SH-SY5Y (cell line): ENCODE results near the gene CNN3.

Experiments used
- GATA2 ChIP-seq: IDR thresholded peaks from 2 replicates; pipeline ENCODE4 v1.6.1; 2011; ENCODE audit warnings: mild to moderate bottlenecking, low read depth, low read length
- GATA3 ChIP-seq: IDR thresholded peaks from 2 replicates; pipeline ENCODE4 v1.6.1; 2011; ENCODE audit warnings: low read depth, mild to moderate bottlenecking, low read length, moderate library complexity

CNN3 gene

GRCh38 chr1:94926915-94927404, at the start of gene CNN3:
Gene CNN3 (minus strand): TSS chr1:94927110. CDS start chr1:94926894, 216 bp downstream.
- TF ChIP-seq GATA3 (no peak), GATA2 (no peak)

GRCh38 chr1:94974824-94975223, 47.9 kb upstream of the CNN3 start:
- TF ChIP-seq GATA2 (no peak), GATA3 (no peak)

GRCh38 chr1:94974241-94974640, 47.3 kb upstream of the CNN3 start:
- no peak for TF ChIP-seq GATA3
- no peak for TF ChIP-seq GATA2

DNA sequence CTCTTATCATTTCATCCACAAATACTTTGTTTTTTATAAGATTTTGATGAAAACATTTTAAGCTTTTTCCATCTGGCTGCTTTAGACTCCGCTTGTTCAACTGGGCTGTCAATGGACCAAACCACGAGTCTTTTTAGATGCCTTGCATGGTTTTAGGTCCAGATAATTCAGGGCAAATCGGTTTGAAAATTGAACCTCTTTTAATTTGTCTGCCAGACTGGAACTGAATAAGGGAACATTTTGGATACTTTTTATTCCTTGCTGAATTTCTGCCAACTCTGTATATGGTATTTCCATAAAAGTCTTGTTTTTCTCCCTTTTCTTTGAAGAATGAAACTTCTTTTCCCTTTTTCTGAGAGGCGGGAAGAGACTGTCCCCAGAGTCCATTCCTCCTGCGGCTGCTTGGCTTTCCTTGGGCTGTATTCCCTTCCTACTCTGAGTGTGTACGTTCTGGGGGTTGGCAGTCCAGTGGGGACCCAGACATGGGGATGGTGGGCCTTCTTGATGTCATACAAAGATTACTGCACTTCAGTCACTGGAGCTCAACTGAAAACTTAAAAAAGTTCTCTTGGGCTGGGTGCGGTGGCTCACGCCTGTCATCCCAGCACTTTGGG, 46.5 kb upstream of the CNN3 start:
- TF ChIP-seq GATA3 = no peak
- no peak for TF ChIP-seq GATA2

- no peak for TF ChIP-seq GATA3
- TF ChIP-seq GATA2 = no peak
Observed at GRCh38 chr1:94971491-94971924, 44.6 kb upstream of the CNN3 start.

DNA sequence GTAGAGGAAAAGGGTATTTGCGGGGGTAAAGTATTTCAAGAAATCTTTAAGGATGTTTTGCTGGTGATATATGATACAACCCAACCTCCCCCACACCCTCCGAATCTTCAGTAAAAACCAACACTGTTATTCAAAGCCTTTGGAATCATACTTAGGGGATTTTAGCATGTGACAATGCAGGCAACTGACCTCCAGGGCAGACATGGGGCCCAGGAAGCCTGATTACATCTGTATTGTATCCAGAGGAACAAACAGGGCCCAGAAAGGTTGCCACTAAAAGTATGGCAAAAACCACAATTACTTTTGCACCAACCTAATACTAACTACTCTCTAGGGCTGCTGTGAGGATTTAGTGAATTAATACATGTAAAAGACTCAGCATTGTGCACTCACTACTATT, 43.9 kb upstream of the CNN3 start:
- TF ChIP-seq GATA2 = peak; percentile 65
- TF ChIP-seq GATA3 = no peak

DNA sequence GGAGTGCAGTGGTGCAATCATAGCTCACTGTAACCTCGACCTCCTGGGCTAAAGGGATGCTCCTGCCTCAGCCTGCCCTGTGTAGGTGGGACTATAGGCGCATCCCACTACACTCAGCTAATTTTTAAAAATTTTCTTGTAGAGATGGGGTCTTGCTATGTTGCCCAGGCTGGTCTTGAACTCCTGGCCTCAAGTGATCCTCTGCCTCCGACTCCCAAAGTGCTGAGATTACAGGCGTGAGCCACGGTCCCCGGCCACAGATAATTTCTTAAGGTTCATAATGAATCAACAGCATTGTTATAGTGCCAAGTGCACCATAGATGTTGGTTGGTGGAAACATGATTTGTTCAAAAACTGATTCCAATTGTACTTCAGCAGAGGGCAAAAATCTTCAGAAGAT, 42.2 kb upstream of the CNN3 start:
- no peak for TF ChIP-seq GATA3
- no peak for TF ChIP-seq GATA2

DNA sequence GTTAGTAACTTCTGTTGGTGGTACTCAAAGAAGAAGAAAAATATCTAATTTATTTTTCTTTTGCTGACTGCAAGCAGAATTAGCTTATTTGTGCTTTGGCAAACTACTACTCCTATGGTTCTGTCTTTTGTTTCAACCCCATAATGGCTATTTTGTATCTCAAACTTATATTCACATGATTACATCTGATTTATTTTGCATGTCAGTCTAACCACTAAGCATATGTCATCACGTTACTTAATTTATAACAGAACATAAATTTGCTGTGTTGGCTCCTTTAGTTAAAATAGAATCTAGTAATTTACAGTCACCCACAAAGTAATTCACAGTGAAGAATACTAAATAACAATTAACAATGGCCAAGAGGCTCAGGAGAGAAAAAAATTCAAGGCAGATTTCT, 39.1 kb upstream of the CNN3 start:
- TF ChIP-seq GATA2 = no peak
- no peak for TF ChIP-seq GATA3

DNA sequence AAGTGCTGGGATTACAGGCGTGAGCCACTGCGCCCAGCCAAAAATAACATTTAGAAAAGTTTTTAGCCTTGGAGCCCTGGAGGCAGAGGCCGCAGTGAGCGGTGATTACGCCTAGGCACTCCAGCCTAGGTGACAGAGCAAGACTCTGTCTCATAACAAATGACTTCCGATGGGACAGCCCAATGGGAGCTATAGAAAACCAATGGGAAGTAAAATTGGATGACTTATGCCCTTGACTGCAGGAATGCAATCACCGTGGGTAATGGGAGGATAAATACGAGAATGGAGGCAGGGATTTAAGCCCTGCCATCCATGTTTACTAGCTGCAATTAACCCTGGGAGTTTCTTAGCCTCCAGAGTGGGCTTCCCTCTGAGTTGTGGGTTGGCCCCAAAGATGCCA, 37.0 kb upstream of the CNN3 start:
- TF ChIP-seq GATA2 (no peak), GATA3 (no peak)

DNA sequence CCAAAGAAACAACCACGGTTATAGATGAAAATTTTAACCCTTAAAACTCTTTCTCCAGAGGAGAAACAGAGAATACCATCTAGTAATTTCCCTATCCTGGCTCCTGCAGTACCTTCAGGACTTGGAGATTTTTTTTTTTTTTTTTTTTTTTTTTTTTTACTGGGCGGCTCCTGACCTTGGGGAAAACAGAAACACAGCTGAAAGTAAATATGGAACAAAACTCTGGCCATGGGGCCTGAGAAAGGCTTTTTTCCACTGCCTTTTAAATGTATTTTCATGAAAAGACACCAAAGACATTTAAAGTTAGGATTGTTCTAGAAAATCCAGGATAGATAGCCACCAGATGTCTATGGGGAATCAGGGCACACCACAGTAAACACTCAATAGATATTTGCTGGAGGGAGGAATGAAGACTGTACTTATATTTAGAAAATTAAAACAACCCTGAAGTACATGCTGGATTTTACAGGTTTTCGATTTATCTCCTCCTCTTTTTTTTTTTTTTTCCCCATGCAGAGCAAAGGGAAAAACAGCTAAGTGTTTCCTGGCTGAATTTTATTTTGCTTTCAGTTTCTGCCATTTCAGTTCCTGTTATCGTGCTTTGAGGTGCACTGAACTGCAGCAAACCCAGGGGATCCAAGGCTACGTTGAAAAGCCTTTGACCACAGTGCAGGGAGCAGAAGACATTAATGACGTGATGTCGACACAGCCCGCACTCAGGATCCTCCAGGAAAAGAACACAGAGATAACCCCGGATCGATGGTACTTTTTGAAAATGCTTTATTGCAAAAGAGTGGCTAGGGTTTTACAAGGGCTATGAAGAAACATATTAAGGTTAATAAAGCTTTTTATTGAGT, 35.7 kb upstream of the CNN3 start:
- TF ChIP-seq GATA3 = no peak
- no peak for TF ChIP-seq GATA2

DNA sequence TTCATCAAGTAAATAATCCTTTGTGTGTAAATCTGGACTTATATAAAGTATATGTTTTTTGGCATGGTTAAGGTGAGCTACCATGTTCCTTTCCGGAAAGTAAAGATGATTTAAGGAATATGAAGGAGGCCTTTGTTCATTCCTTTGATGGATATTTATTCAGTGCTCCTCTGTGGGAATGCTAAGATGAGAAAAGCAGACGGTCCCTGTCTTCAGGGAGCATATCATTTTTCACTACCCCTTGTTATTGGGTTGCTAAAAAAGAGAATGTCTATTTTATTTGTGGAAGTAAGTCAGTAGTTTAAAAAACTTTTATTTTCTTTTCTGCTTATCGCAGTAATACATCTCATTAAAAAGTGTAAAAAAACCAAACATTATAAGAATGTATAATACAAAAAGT, 35.1 kb upstream of the CNN3 start:
- TF ChIP-seq GATA2 = no peak

DNA sequence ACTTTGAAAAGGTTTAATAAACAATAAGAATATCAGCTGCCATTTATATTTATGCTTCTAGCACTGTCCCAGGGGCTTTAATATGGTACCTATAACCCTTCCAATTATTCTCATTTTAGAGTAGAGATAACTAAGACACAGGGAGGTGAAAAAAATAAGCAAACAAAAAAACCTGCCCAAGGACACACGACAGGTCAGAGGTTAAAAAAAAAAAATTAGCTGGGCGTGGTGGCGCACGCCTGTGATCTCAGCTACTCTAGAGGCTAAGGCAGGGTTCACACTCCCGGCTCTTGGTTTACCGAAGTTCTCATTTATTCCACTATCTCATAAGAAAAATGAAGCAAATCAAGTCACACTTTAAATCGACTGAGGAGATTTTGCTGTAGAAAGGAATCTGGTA, 34.7 kb upstream of the CNN3 start:
- TF ChIP-seq GATA2 = no peak
- TF ChIP-seq GATA3 = no peak

GRCh38 chr1:94958081-94958480, 31.2 kb upstream of the CNN3 start:
- TF ChIP-seq GATA3 = no peak
- TF ChIP-seq GATA2 = no peak

- no peak for TF ChIP-seq GATA3
- TF ChIP-seq GATA2 = no peak
Observed at GRCh38 chr1:94955767-94956632, 29.1 kb upstream of the CNN3 start.

- TF ChIP-seq GATA2 (no peak), GATA3 (no peak)
Observed at GRCh38 chr1:94954263-94955220, 27.6 kb upstream of the CNN3 start.
